A549 (cell line): ENCODE results near the gene ANKFN1. TPM values are rescaled to one million over a fixed set of nuclear protein-coding genes. Genes with fewer than 3 reads are reported as not detected.

Experiments used
- ATAC-seq, 2 experiments: fragments of 200-7000 bp in 1 of 2; fragments of >200 bp in 1 of 2; cut with Nextera tagmentation in 1 of 2; cut with Tn5 transposase in 1 of 2; 3 replicates each; pipeline versions ENCODE4 v1.8.0 to v1.9.1; 2018 to 2020; ENCODE audit warnings: mild to moderate bottlenecking in 1 of 2, moderate library complexity in 1 of 2
- CTCF ChIA-PET: fragments of 300-600 bp; sonication (Branson Sonifier 250); formaldehyde crosslinking; extraction: SDS; loops from one replicate; lab custom pipeline; 2021; ENCODE audit warnings: antibody characterized with exemption, inconsistent platforms; lab: Yijun Ruan, JAX
- POLR2A ChIA-PET: fragments of 350-600 bp; formaldehyde crosslinking; extraction: SDS; loops from one replicate; lab custom pipeline; 2021; ENCODE audit warnings: antibody characterized with exemption, inconsistent platforms; lab: Yijun Ruan, JAX
- DNase-seq, 2 experiments: peaks; one replicate each; pipeline versions ENCODE4 v3.0.0 to v3.0.0-alpha.2; 2011 to 2016; ENCODE audit warnings: low read depth in 1 of 2, low spot score in 1 of 2
- FAIRE-seq: peaks from 2 replicates; lab custom pipeline; 2011; peaks lifted over from hg19 to GRCh38; lab: Jason Lieb, UNC
- H3K27ac ChIP-seq, 2 experiments: fragments of >200 bp; sonication (Bioruptor Twin); formaldehyde crosslinking; 3 replicates each; pipeline ENCODE4 v1.5.1; 2016 to 2017
- H3K4me1 ChIP-seq: fragments of >200 bp; sonication (Bioruptor Twin); formaldehyde crosslinking; 3 replicates; pipeline ENCODE4 v1.6.1; 2016
- H3K4me2 ChIP-seq: fragments of >200 bp; sonication (Bioruptor Twin); formaldehyde crosslinking; 3 replicates; pipeline ENCODE4 v1.6.1; 2016
- H3K4me3 ChIP-seq: fragments of >200 bp; sonication (Bioruptor Twin); formaldehyde crosslinking; 3 replicates; pipeline ENCODE4 v1.5.1; 2016
- H3K9me3 ChIP-seq: fragments of >200 bp; sonication (Bioruptor Twin); formaldehyde crosslinking; 3 replicates; pipeline ENCODE4 v1.6.1; 2016
- CBX8 ChIP-seq: fragments of 200-600 bp; sonication (generic); IDR thresholded peaks from 2 replicates; pipeline ENCODE4 v1.6.1; 2016
- CEBPB ChIP-seq, 2 experiments: fragments of >200 bp in 1 of 2; sonication (Bioruptor Twin) in 1 of 2; formaldehyde crosslinking in 1 of 2; IDR thresholded peaks; 2 replicates each; pipeline ENCODE4 v1.6.1; 2012 to 2016
- FOSB ChIP-seq: fragments of 250-450 bp; sonication (Bioruptor Pico); IDR thresholded peaks from 2 replicates; pipeline ENCODE4 v1.5.0; 2020; ENCODE audit warnings: mild to moderate bottlenecking, moderate library complexity
- FOSL2 ChIP-seq, 2 experiments: fragments of 450-650 bp in 1 of 2; fragments of >200 bp in 1 of 2; sonication (Bioruptor Twin) in 1 of 2; formaldehyde crosslinking; IDR thresholded peaks; 2 replicates each; pipeline versions ENCODE4 v1.5.0 to v1.6.1; 2016 to 2020; ENCODE audit warnings: mild to moderate bottlenecking in 1 of 2, moderate library complexity in 1 of 2
- HDAC2 ChIP-seq: fragments of 200-600 bp; sonication (generic); IDR thresholded peaks from 2 replicates; pipeline ENCODE4 v1.6.1; 2016
- HOXA7 ChIP-seq: fragments of 250-450 bp; sonication (Bioruptor Pico); IDR thresholded peaks from 2 replicates; pipeline ENCODE4 v1.5.0; 2020; ENCODE audit warnings: mild to moderate bottlenecking, moderate library complexity
- HOXB13 ChIP-seq: fragments of 250-450 bp; sonication (Bioruptor Pico); IDR thresholded peaks from 2 replicates; pipeline ENCODE4 v1.5.0; 2020; ENCODE audit warnings: low read depth, mild to moderate bottlenecking, moderate library complexity
- HOXB5 ChIP-seq: fragments of 250-450 bp; sonication (Bioruptor Pico); IDR thresholded peaks from 2 replicates; pipeline ENCODE4 v1.5.0; 2020; ENCODE audit warnings: mild to moderate bottlenecking, moderate library complexity
- JUNB ChIP-seq: fragments of >200 bp; sonication (Bioruptor Twin); formaldehyde crosslinking; IDR thresholded peaks from 2 replicates; pipeline ENCODE4 v1.6.1; 2016
- KDM1A ChIP-seq: fragments of 200-600 bp; sonication (generic); IDR thresholded peaks from 2 replicates; pipeline ENCODE4 v1.6.1; 2016; ENCODE audit warnings: low read depth, mild to moderate bottlenecking
- MAFK ChIP-seq: fragments of 450-650 bp; IDR thresholded peaks from 2 replicates; pipeline ENCODE4 v1.6.1; 2014; ENCODE audit not compliant: partially characterized antibody
- NFE2L2 ChIP-seq: fragments of 150-350 bp; conservative IDR thresholded peaks from 2 replicates; pipeline ENCODE4 v1.6.1; 2014; ENCODE audit warnings: low read length
- RCOR1 ChIP-seq: fragments of 150-350 bp; IDR thresholded peaks from 2 replicates; pipeline ENCODE4 v1.6.1; 2014; ENCODE audit warnings: antibody characterized with exemption, low read length, low read depth
- RFX5 ChIP-seq: fragments of 450-650 bp; IDR thresholded peaks from 2 replicates; pipeline ENCODE4 v1.7.1; 2014; ENCODE audit warnings: antibody characterized with exemption, mild to moderate bottlenecking, moderate library complexity
- SREBF2 ChIP-seq: fragments of 450-650 bp; IDR thresholded peaks from 2 replicates; pipeline ENCODE4 v1.6.1; 2014; ENCODE audit warnings: mild to moderate bottlenecking, moderate library complexity
- ZC3H11A ChIP-seq: fragments of 450-650 bp; IDR thresholded peaks from 2 replicates; pipeline ENCODE4 v1.6.1; 2014; ENCODE audit warnings: antibody characterized with exemption, mild to moderate bottlenecking
- ZNF302 ChIP-seq: fragments of 250-450 bp; sonication (Bioruptor Pico); IDR thresholded peaks from 2 replicates; pipeline ENCODE4 v1.9.0; 2021; ENCODE audit warnings: inconsistent platforms, mild to moderate bottlenecking, moderate library complexity
- WGBS: methylation state at CpG from one replicate; pipeline ENCODE4 v1.1.6; 2017; ENCODE audit errors: missing lambda C conversion rate; 5-methylcytosine and 5-hydroxymethylcytosine counted together
- polyA plus RNA-seq, 4 experiments: library from polyadenylated mRNA; depleted of rRNA in 3 of 4; stranded (reverse); fragments of >200 nt; fragmentation: RNase III in 1 of 4; extraction: RNeasy Plus Mini Kit Qiagen cat#74134 plus additional on column Dnase treatment in 1 of 4; gene quantifications; 2 replicates in 3 of 4; 3 replicates in 1 of 4; pipeline ENCODE4 v1.2.3, GENCODE V29; 2011 to 2017
- TF ChIP-seq, protein P1 (sequence below): IDR thresholded peaks from 2 replicates; pipeline ENCODE4 v1.6.1; 2012
- TF ChIP-seq, protein P2 (sequence below): fragments of 200-600 bp; sonication (generic); IDR thresholded peaks from 2 replicates; pipeline ENCODE4 v1.6.1; 2016; ENCODE audit warnings: antibody characterized with exemption, mild to moderate bottlenecking, moderate library complexity
- TF ChIP-seq, protein P3 (sequence below): fragments of 250-450 bp; sonication (Bioruptor Pico); IDR thresholded peaks from 2 replicates; pipeline ENCODE4 v1.5.0; 2020; ENCODE audit warnings: low read depth, mild to moderate bottlenecking, moderate library complexity
- TF ChIP-seq, protein P4 (sequence below): IDR thresholded peaks from 2 replicates; pipeline ENCODE4 v1.6.1; 2012

Gene ANKFN1
- polyA plus RNA-seq, 2 of the 4 experiments (the other 2 are of a cell fraction): 0.37 TPM; not detected in 1

DNA sequence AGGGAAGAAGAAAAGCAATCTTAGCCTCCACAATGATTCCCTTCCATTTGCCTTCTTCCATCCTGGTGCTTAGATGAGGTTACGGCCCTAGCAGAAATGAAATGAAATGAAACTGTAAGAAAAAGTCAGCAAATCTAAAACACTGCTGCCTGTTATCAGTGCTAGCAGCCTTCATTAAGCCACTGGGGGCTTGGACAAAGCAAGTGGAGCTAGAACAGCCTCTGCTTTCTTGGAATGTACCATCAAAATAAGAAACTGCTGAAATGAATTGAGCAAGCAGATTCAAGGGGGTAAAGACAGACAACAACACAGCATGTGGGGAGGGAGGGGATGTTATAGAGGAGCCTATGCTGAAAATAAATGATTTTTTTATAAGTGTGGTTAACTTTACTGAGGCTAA, 5.1 kb downstream of the ANKFN1 start:
- ChIA-PET CTCF (no interaction called here), POLR2A (no interaction called here)
- no peaks in the 10 kb centered on the region for H3K4me1 ChIP-seq
- no peak overlapping the region for H3K4me2 ChIP-seq
- H3K4me3 ChIP-seq: no peak overlapping the region
- no peak overlapping the region for H3K27ac ChIP-seq
- no peak for TF ChIP-seq KDM1A
- TF ChIP-seq, protein P1, sequence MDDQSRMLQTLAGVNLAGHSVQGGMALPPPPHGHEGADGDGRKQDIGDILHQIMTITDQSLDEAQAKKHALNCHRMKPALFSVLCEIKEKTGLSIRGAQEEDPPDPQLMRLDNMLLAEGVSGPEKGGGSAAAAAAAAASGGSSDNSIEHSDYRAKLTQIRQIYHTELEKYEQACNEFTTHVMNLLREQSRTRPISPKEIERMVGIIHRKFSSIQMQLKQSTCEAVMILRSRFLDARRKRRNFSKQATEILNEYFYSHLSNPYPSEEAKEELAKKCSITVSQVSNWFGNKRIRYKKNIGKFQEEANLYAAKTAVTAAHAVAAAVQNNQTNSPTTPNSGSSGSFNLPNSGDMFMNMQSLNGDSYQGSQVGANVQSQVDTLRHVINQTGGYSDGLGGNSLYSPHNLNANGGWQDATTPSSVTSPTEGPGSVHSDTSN: no peak
- no peak for TF ChIP-seq FOSL2 (IDR thresholded peaks at IDR 0.05)
- TF ChIP-seq FOSL2 (CRISPR knock-in tag; IDR thresholded peaks at IDR 0.05): no peak
- no peak for TF ChIP-seq MAFK
- TF ChIP-seq, protein P2, sequence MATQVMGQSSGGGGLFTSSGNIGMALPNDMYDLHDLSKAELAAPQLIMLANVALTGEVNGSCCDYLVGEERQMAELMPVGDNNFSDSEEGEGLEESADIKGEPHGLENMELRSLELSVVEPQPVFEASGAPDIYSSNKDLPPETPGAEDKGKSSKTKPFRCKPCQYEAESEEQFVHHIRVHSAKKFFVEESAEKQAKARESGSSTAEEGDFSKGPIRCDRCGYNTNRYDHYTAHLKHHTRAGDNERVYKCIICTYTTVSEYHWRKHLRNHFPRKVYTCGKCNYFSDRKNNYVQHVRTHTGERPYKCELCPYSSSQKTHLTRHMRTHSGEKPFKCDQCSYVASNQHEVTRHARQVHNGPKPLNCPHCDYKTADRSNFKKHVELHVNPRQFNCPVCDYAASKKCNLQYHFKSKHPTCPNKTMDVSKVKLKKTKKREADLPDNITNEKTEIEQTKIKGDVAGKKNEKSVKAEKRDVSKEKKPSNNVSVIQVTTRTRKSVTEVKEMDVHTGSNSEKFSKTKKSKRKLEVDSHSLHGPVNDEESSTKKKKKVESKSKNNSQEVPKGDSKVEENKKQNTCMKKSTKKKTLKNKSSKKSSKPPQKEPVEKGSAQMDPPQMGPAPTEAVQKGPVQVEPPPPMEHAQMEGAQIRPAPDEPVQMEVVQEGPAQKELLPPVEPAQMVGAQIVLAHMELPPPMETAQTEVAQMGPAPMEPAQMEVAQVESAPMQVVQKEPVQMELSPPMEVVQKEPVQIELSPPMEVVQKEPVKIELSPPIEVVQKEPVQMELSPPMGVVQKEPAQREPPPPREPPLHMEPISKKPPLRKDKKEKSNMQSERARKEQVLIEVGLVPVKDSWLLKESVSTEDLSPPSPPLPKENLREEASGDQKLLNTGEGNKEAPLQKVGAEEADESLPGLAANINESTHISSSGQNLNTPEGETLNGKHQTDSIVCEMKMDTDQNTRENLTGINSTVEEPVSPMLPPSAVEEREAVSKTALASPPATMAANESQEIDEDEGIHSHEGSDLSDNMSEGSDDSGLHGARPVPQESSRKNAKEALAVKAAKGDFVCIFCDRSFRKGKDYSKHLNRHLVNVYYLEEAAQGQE: no peak
- no peak for TF ChIP-seq HOXB13 (CRISPR knock-in tag)
- no peak for TF ChIP-seq NFE2L2
- TF ChIP-seq RFX5: no peak
- H3K9me3 ChIP-seq: no peaks in the 10 kb centered on the region
- 11% methylated on average over 1 of the region's 1 CpG for WGBS
- DNase-seq (no peak), FAIRE-seq (no peak), ATAC-seq (no peak)

DNA sequence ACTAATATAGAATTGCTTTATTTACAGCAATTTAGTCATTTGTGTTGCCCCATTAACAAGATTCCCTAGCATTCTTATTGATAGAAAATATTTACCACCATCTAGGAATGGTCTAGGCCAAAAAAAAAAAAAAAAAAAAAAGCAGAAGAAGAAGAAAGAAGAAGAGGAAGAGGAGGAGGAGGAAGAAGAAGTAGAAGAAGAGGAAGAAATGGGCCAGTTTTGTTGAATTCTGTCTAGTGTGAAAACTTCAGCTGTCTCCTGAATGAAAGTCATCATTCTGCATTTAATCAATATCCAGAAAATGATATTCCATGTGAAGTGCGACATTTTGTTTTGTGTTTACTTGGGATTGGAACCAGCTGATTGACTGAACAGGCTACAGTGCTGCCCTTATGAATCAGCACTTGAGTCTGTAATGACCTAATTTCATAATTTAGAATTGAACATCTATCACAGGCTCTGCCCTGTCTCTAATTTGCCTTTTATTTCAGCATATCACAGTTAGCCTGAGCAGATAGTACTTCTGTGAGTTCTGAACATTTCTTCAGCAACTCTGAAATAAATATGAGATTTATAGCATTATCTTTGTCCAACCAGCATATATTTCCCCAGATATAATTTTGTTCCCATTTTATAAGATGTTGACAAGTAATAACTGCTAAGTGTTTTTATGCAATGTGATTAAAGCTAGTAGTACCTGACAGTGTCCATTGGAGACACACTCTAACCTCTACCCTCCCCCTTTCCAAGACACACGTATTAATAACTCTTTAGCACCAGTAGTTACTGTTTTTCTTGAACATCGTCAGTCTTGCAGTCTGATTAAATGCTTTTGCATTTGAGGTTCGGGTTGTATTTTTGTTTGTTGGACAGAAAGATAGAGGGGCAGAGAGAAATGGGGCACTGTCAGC, 5.9 kb downstream of the ANKFN1 start:
- WGBS: 18% methylated on average over 4 of the region's 4 CpGs
- H3K27ac ChIP-seq: no peak overlapping the region
- ATAC-seq (no peak), DNase-seq (no peak), FAIRE-seq (no peak)
- TF ChIP-seq KDM1A (no peak), CBX8 (no peak), ZNF302 (CRISPR knock-in tag) (no peak), RCOR1 (no peak), FOSB (CRISPR knock-in tag) (no peak), CEBPB (IDR thresholded peaks at IDR 0.05) (no peak), HOXB5 (CRISPR knock-in tag) (no peak), SREBF2 (no peak), ZC3H11A (no peak), HDAC2 (no peak), HOXA7 (CRISPR knock-in tag) (no peak), JUNB (no peak)
- TF ChIP-seq, protein P3, sequence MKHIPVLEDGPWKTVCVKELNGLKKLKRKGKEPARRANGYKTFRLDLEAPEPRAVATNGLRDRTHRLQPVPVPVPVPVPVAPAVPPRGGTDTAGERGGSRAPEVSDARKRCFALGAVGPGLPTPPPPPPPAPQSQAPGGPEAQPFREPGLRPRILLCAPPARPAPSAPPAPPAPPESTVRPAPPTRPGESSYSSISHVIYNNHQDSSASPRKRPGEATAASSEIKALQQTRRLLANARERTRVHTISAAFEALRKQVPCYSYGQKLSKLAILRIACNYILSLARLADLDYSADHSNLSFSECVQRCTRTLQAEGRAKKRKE (CRISPR knock-in tag): no peak
- TF ChIP-seq, protein P2: no peak
- TF ChIP-seq, protein P4, sequence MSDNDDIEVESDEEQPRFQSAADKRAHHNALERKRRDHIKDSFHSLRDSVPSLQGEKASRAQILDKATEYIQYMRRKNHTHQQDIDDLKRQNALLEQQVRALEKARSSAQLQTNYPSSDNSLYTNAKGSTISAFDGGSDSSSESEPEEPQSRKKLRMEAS: no peak
- H3K4me2 ChIP-seq: no peak overlapping the region
- H3K4me1 ChIP-seq: no peaks in the 10 kb centered on the region
- POLR2A ChIA-PET: no interaction called here
- CTCF ChIA-PET: interaction anchor here (1.0 kb wide), 1 partner anchor 166 kb away, joined by 3 read pairs; no protein-coding TSS in a partner anchor
- H3K9me3 ChIP-seq: no peaks in the 10 kb centered on the region
- H3K4me3 ChIP-seq: no peak overlapping the region
